HTR-8/SVneo (cell line): ENCODE measurements around the gene ATG9B.

Source experiments
- DNase-seq: peaks from one replicate; pipeline ENCODE4 v3.0.0; 2011; ENCODE audit warnings: low spot score, mixed read lengths; ENCODE audit not compliant: insufficient read length
- FAIRE-seq: peaks from 2 replicates; lab custom pipeline; 2011; peaks lifted over from hg19 to GRCh38; lab: Jason Lieb, UNC

The ATG9B gene, protein sequence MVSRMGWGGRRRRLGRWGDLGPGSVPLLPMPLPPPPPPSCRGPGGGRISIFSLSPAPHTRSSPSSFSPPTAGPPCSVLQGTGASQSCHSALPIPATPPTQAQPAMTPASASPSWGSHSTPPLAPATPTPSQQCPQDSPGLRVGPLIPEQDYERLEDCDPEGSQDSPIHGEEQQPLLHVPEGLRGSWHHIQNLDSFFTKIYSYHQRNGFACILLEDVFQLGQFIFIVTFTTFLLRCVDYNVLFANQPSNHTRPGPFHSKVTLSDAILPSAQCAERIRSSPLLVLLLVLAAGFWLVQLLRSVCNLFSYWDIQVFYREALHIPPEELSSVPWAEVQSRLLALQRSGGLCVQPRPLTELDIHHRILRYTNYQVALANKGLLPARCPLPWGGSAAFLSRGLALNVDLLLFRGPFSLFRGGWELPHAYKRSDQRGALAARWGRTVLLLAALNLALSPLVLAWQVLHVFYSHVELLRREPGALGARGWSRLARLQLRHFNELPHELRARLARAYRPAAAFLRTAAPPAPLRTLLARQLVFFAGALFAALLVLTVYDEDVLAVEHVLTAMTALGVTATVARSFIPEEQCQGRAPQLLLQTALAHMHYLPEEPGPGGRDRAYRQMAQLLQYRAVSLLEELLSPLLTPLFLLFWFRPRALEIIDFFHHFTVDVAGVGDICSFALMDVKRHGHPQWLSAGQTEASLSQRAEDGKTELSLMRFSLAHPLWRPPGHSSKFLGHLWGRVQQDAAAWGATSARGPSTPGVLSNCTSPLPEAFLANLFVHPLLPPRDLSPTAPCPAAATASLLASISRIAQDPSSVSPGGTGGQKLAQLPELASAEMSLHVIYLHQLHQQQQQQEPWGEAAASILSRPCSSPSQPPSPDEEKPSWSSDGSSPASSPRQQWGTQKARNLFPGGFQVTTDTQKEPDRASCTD

GRCh38 chr7:151024435-151025056, at the start of gene ATG9B:
Gene ATG9B (minus strand): TSS chr7:151024494. CDS start chr7:151024423, 71 bp downstream.
- FAIRE-seq (no peak), DNase-seq (no peak)

- DNase-seq (no peak), FAIRE-seq (no peak)
These were observed 49.7 kb upstream of the ATG9B start for GRCh38 chr7:151073990-151074389.

DNA sequence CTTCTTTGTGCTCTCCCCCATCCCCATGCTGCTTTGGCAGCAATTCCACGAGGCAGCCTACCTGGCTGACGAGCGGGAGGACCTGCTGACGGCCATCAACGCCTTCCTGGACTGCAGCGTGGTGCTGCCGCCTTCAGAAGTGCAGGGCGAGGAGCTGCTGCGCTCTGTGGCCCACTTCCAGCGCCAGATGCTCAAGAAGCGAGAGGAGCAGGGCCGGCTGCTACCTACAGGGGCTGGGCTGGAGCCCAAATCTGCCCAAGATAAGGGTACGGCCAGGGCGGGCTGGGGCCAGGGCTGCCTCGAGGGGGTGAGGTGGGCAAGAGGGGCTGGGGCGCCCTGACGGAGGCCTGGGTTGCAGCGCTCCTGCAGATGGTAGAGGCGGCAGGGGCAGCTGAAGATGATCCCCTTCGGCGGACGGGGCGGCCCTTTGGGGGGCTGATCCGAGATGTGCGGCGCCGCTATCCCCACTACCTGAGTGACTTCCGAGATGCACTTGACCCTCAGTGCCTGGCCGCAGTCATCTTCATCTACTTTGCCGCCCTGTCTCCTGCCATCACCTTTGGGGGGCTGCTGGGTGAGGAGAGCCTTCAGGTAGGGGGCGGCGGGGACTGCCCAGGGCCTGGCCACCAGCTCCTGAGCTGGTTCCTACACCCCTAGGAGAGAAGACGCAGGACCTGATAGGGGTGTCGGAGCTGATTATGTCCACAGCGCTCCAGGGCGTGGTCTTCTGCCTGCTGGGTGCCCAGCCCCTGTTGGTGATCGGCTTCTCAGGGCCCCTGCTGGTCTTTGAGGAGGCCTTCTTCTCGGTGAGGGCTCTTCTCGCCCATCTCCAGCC, 47.0 kb upstream of the ATG9B start:
- DNase-seq (no peak), FAIRE-seq (no peak)

DNA sequence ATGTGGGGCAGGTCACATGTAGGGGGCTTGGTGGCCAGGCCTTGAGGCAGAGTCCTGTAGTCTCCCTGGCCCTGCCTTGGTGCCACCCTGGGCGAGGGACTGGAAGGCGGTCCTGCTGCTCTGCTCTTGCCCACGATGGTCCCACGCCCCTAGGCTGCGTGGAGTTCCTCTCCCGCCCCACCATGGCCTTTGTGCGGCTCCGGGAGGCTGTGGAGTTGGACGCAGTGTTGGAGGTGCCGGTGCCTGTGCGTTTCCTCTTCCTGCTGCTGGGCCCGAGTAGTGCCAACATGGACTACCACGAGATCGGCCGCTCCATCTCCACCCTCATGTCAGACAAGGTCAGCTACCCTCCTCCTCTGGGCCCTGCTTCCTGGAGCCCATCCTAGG, 46.3 kb upstream of the ATG9B start:
- FAIRE-seq (no peak), DNase-seq (no peak)

GRCh38 chr7:151069841-151070573, 45.7 kb upstream of the ATG9B start:
- no peak for FAIRE-seq

DNA sequence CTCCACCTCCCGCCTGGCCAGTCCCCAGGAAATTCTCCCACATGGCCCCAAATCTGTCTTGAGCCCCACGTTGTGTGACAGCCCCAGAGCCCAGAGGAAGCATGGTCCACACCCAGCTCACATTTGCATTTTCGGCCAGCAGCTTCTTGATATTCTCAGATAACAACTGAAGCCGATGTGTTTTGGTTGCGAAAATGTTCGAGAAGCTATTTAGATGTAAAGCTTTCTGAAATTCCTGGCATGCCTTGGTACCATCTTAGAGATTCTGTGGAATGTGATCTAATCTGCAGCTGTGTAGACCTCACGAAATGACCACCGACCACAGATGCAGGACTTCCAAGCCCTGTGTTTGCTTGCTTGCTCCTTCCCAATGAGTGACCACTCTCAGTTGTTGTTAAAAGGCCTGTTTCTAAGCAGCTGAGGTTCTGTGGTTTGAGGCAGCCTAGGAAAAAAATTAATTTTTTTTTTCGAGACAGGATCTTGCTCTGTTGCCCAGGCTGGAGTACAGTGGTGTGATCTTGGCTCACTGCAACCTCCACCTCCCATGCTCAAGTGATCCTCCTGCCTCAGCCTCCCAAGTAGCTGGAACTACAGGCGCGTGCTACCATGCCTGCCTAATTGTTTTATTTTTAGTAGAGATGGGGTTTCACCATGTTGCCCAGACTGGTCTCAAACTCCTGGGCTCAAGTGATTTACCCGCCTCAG, 43.9 kb upstream of the ATG9B start:
- DNase-seq (no peak), FAIRE-seq (no peak)

More at GRCh38 chr7:151069841-151070573, 45.7 kb upstream of the ATG9B start:
- no peak for DNase-seq

GRCh38 chr7:151066273-151066974, 42.1 kb upstream of the ATG9B start:
- no peak for FAIRE-seq
- no peak for DNase-seq

DNA sequence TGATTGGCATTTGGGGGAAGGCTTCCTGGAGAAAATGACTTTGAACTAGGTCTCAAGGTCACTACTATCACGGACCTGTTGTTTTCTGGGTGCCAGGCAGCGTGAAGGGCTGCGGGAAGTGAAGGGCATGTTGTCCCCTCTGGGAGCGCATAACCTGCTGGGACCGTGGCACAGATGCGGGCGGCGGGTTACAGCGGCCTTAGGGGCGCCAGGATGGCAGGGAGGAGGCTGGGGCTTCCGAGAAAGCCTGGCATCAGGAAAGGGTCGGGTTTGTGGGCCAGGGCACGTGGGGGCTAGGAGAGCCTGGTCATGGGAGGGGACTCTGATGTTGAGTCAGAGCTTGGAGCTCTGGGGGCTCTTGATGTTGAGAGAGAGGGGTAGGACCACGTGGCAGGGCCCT, 41.2 kb upstream of the ATG9B start:
- no peak for FAIRE-seq
- DNase-seq: no peak

- DNase-seq: no peak
- FAIRE-seq: no peak
These were observed 40.7 kb upstream of the ATG9B start for GRCh38 chr7:151064993-151065392.

- DNase-seq: no peak
- no peak for FAIRE-seq
These were observed 40.2 kb upstream of the ATG9B start for GRCh38 chr7:151064454-151064853.

GRCh38 chr7:151063212-151063561, 38.9 kb upstream of the ATG9B start:
- no peak for DNase-seq
- FAIRE-seq: no peak

DNA sequence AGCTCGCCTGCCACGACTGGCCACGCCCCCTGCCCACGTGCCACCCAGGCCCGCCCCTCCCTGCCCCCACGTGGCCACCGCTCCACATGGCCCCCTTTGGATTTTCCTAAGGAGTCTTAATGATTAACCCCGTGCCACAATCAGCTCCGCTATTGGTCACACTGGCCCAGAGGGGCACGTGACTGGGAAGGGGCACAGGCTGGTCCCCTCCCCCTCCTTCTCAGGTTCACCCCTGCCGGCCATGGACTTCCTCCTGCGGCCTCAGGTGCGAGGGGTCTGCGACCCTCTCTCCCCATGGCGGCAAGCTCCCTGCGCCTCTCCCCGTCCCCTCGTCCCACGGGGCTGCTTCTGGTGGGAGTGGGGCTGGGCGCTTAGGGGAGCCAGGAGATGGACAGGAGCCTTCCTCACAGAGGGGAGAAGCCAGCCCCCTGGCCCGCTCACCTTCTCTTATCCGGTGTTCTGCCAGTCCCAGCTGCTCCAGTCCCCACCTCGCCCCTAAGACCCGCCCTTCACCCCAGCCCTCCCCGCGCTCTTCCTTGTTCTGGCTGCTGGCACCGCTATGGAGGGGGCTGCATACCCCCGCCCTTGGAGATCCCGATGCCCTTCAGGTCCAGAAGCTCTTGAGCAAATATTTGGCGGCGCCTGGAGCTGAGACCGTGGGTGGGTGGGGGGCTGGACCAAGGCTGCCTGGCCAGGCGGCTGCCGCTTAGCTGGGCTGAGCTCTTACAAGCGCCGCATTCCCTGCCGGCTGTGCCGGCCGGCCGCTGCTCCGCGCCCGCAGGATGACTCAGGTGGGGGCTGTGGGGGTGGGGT, 38.3 kb upstream of the ATG9B start:
- no peak for DNase-seq
- no peak for FAIRE-seq

DNA sequence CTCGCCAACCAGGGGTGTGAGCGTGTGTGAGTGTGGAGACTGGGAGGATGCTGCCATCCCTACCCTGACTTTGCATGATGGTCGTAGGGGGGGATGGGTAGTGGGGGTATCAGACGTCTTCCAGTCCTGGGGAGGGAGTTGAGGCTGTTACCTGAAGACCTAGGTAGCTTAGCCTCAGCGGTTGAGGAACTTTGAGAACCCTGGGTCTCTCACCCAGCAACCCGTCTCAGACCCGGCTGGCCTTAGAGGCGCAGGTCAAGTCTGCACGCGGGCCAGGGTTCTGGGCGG, 37.8 kb upstream of the ATG9B start:
- FAIRE-seq: no peak
- DNase-seq: no peak

DNA sequence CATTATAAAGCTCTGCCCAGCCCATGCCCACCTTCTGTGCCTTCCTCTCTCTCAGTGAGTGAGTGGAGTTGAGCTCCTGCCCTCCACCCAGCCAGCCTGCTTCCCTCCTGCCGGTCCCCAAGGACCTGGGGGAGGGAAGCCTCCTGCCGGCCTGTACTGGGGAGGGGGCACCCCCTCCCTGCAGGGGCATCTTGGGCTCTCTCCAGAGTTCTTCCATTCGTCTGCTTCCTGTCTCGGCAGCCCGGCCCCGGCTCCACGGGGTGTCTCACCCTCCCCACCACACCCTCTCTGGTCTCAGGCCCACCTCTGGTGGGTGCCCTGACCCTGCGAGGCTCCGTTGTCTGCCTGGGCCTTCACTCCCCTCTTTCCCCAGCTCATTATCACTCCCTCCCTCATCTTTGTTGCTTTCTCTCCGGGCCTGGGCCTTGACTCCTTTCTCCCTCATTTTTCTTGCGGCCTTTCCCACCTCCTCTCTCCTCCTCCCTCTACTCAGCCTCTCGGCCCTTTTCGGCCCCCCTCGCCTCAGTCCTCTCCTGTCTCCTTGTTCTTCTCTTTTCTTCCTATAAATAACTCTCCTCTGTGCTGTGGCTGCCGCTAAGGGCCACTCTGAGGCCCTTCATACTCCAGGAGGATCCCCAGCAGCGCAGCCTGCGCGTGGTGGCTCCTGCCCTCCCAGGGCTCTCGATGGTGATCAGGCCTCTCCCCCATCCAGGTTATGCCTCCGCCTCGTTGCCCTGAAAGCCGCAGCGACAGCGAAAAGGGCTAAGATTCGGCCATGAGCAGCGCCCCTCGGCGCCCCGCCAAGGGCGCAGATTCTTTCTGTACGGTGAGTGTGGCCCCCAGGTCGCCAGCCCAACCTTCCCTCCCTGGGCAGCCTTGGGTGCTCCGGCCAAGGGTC, 37.2 kb upstream of the ATG9B start:
- FAIRE-seq (no peak), DNase-seq (no peak)

- DNase-seq (no peak), FAIRE-seq (no peak)
These were observed 36.3 kb upstream of the ATG9B start for GRCh38 chr7:151060416-151061212.

- FAIRE-seq (no peak), DNase-seq (no peak)
These were observed 35.8 kb upstream of the ATG9B start for GRCh38 chr7:151060113-151060415.
